HCT116 (cell line): Measurements from ENCODE around the gene CPZ. TPM values are rescaled to one million over a fixed set of nuclear protein-coding genes. Genes with fewer than 3 reads are reported as not detected.

Experiments used
- ATAC-seq: fragments of 200-7000 bp; cut with Tn5 transposase; 2 replicates; pipeline ENCODE4 v1.9.1; 2020; ENCODE audit warnings: mild to moderate bottlenecking, moderate library complexity
- BruUV-seq: library from RNA; stranded (reverse); fragments of 400-500 nt; replicated peaks from 2 replicates; lab custom pipeline; 2021; lab: Mats Ljungman, UMichigan
- CTCF ChIA-PET: fragments of 300-600 bp; sonication (Branson Sonifier 250); formaldehyde crosslinking; loops from one replicate; lab custom pipeline; 2021; ENCODE audit warnings: antibody characterized with exemption; lab: Charles Lee
- POLR2A ChIA-PET: fragments of 300-600, 350-600 bp; sonication (Branson Sonifier 250); formaldehyde crosslinking; loops from one replicate; lab custom pipeline; 2021; ENCODE audit warnings: antibody characterized with exemption; lab: Charles Lee
- RAD21 ChIA-PET, 2 experiments: fragments of 300-600 bp; sonication (Branson Sonifier 250); formaldehyde crosslinking; loops; one replicate each; lab custom pipeline; 2023; ENCODE audit warnings: low total read pairs in 2 of 2; ENCODE audit not compliant: uncharacterized antibody in 2 of 2, unreplicated experiment in 2 of 2, low non-redundant PET in 1 of 2; lab: Charles Lee
- DNase-seq: peaks from one replicate; pipeline ENCODE4 v3.0.0-alpha.2; 2010; ENCODE audit warnings: low read depth, low spot score
- H2AFZ ChIP-seq: fragments of 200-600 bp; shearing (Covaris generic), sonication (generic); 2 replicates; pipeline ENCODE4 v1.6.1; 2017; ENCODE audit warnings: low read depth, mixed run types, mixed read lengths, antibody characterized with exemption, low read length; ENCODE audit not compliant: poor library complexity, severe bottlenecking
- H3K27ac ChIP-seq: 2 replicates; pipeline ENCODE4 v1.5.1; 2012; ENCODE audit warnings: low read depth, low read length
- H3K27me3 ChIP-seq: fragments of 200-600 bp; sonication (generic); 2 replicates; pipeline ENCODE4 v1.6.1; 2016; ENCODE audit warnings: mixed run types, low read length, mixed read lengths; ENCODE audit not compliant: insufficient read depth
- H3K36me3 ChIP-seq, 2 experiments: fragments of 200-500 bp in 1 of 2; fragments of 200-600 bp in 1 of 2; sonication (Bioruptor generic) in 1 of 2; sonication (generic) in 1 of 2; 2 replicates each; pipeline versions ENCODE4 v1.5.1 to v1.6.1; 2014 to 2016; ENCODE audit warnings: low read length in 2 of 2, inconsistent platforms in 1 of 2, mixed read lengths in 1 of 2, mixed run types in 1 of 2; ENCODE audit not compliant: insufficient read depth in 2 of 2, control insufficient read depth in 1 of 2
- H3K4me1 ChIP-seq, 2 experiments: fragments of 200-600 bp in 1 of 2; sonication (generic) in 1 of 2; 2 replicates each; pipeline versions ENCODE4 v1.5.1 to v1.6.1; 2012 to 2017; ENCODE audit warnings: low read length in 2 of 2, inconsistent platforms in 1 of 2, mild to moderate bottlenecking in 1 of 2, mixed read lengths in 1 of 2, mixed run types in 1 of 2, moderate library complexity in 1 of 2; ENCODE audit not compliant: insufficient read depth in 2 of 2, control insufficient read depth in 1 of 2
- H3K4me2 ChIP-seq: fragments of 200-600 bp; sonication (generic); 2 replicates; pipeline ENCODE4 v1.6.1; 2017; ENCODE audit warnings: mixed run types, low read length, mixed read lengths
- H3K4me3 ChIP-seq, 2 experiments: fragments of 200-600 bp in 1 of 2; sonication (generic) in 1 of 2; replicated peaks in 1 of 2; 2 replicates each; pipeline ENCODE4 v1.5.1; 2011 to 2016; ENCODE audit warnings: low read length in 2 of 2, control low read depth in 1 of 2, low read depth in 1 of 2, mild to moderate bottlenecking in 1 of 2, mixed read lengths in 1 of 2, mixed run types in 1 of 2
- H3K79me2 ChIP-seq: fragments of 200-600 bp; sonication (generic); 2 replicates; pipeline ENCODE4 v1.6.1; 2017; ENCODE audit warnings: mild to moderate bottlenecking, mixed run types, low read length, moderate library complexity, mixed read lengths; ENCODE audit not compliant: insufficient read depth
- H3K9ac ChIP-seq: fragments of 200-600 bp; sonication (generic); 2 replicates; pipeline ENCODE4 v1.6.1; 2016; ENCODE audit warnings: low read length, mixed read lengths
- H3K9me2 ChIP-seq: fragments of 200-600 bp; sonication (generic), shearing (Covaris generic); 2 replicates; pipeline ENCODE4 v1.6.1; 2017; ENCODE audit warnings: mixed run types, mild to moderate bottlenecking, moderate library complexity; ENCODE audit not compliant: insufficient read depth
- H3K9me3 ChIP-seq, 2 experiments: fragments of 200-500 bp in 1 of 2; fragments of 200-600 bp in 1 of 2; sonication (Bioruptor generic) in 1 of 2; sonication (generic) in 1 of 2; 2 replicates each; pipeline ENCODE4 v1.6.1; 2014 to 2017; ENCODE audit warnings: low read length in 2 of 2, mixed read lengths in 2 of 2, inconsistent platforms in 1 of 2, low read depth in 1 of 2, mild to moderate bottlenecking in 1 of 2, mixed run types in 1 of 2, moderate library complexity in 1 of 2; ENCODE audit not compliant: control insufficient read depth in 1 of 2, insufficient read depth in 1 of 2
- H4K20me1 ChIP-seq: fragments of 200-600 bp; sonication (generic), shearing (Covaris generic); 2 replicates; pipeline ENCODE4 v1.6.1; 2017; ENCODE audit warnings: mixed run types, mild to moderate bottlenecking, moderate library complexity; ENCODE audit not compliant: insufficient read depth
- EZH2 ChIP-seq: fragments of 200-600 bp; sonication (generic); IDR thresholded peaks from 2 replicates; pipeline ENCODE4 v1.6.1; 2017; ENCODE audit warnings: antibody characterized with exemption, mixed run types
- RAD21 ChIP-seq: IDR thresholded peaks from 2 replicates; pipeline ENCODE4 v1.6.1; 2012; ENCODE audit warnings: low read depth, mild to moderate bottlenecking
- TCF7L2 ChIP-seq: IDR thresholded peaks from 2 replicates; pipeline ENCODE4 v1.7.0; 2011; ENCODE audit warnings: borderline replicate concordance, inconsistent platforms; ENCODE audit not compliant: insufficient read depth, insufficient read length; ENCODE audit errors: extremely low read depth
- ZFX ChIP-seq: fragments of 450-650 bp; IDR thresholded peaks from 2 replicates; pipeline ENCODE4 v1.6.1; 2017
- intact Hi-C: fragments of 100-400 bp; cut with micrococcal nuclease; formaldehyde crosslinking; loops from 2 replicates; pipeline ENCODE4 v1.10.0; 2022
- total RNA-seq: library from RNA; stranded (reverse); gene quantifications from one replicate; pipeline ENCODE4 v1.2.1, GENCODE V29; 2021; ENCODE audit not compliant: unreplicated experiment
- TF ChIP-seq, protein P1 (sequence below): IDR thresholded peaks from 2 replicates; pipeline ENCODE4 v1.6.1; 2012; ENCODE audit warnings: low read depth
- TF ChIP-seq, protein P2 (sequence below): IDR thresholded peaks from 2 replicates; pipeline ENCODE4 v1.6.1; 2012

Gene CPZ
- total RNA-seq, 1 experiment from 2014 or later = not detected

DNA sequence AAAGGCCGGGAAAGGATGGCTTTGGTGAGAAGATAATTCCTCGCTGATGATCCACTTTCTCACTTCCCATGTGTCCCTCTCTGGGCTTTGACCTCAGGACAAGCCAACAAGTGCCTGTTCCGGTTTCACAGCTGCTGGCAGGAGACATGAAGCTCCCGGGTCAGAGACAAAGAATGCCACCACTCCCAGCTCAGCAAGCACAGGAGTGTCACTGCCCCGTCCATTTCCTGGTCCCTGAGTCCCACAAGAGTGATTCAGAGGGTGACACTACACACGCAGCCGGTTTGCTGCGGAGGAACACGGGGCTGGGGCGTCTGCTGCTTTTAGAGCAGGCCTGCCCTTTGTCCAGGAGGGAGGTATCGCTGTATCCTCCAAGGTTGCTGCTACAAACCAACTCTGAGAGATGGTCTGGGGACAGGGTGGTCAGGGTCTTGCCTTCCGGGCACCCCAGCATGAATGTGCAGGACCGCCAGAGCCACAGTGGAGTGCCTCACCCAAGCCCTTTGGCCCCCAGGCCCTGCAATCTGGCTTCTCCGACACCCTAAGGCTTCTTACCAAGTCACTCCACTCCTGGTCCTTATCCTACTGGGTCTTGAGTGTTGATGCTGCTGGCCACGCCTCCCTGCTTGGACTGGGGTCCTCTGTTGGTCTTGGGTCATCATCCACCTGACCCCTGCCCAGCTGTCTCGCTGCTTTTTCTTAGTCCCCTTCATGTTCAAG is 49.5 kb downstream of the CPZ start:
- DNase-seq (no peak), ATAC-seq (no peak)
- H2AFZ ChIP-seq = no peak overlapping the region
- ChIA-PET CTCF (no interaction called here), POLR2A (no interaction called here), RAD21 (no interaction called here)
- H4K20me1 ChIP-seq = no peaks in the 10 kb centered on the region
- peaks cover 0 to 4% of the 10 kb centered on the region in 2 experiments; a peak in 1 of 4 replicates for H3K4me1 ChIP-seq
- TF ChIP-seq, protein P1, sequence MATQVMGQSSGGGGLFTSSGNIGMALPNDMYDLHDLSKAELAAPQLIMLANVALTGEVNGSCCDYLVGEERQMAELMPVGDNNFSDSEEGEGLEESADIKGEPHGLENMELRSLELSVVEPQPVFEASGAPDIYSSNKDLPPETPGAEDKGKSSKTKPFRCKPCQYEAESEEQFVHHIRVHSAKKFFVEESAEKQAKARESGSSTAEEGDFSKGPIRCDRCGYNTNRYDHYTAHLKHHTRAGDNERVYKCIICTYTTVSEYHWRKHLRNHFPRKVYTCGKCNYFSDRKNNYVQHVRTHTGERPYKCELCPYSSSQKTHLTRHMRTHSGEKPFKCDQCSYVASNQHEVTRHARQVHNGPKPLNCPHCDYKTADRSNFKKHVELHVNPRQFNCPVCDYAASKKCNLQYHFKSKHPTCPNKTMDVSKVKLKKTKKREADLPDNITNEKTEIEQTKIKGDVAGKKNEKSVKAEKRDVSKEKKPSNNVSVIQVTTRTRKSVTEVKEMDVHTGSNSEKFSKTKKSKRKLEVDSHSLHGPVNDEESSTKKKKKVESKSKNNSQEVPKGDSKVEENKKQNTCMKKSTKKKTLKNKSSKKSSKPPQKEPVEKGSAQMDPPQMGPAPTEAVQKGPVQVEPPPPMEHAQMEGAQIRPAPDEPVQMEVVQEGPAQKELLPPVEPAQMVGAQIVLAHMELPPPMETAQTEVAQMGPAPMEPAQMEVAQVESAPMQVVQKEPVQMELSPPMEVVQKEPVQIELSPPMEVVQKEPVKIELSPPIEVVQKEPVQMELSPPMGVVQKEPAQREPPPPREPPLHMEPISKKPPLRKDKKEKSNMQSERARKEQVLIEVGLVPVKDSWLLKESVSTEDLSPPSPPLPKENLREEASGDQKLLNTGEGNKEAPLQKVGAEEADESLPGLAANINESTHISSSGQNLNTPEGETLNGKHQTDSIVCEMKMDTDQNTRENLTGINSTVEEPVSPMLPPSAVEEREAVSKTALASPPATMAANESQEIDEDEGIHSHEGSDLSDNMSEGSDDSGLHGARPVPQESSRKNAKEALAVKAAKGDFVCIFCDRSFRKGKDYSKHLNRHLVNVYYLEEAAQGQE = no peak
- TF ChIP-seq EZH2 (no peak), RAD21 (no peak), TCF7L2 (no peak), ZFX (no peak)
- TF ChIP-seq, protein P2, sequence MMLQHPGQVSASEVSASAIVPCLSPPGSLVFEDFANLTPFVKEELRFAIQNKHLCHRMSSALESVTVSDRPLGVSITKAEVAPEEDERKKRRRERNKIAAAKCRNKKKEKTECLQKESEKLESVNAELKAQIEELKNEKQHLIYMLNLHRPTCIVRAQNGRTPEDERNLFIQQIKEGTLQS = no peak
- no peak overlapping the region for H3K4me3 ChIP-seq
- no peak overlapping the region for H3K4me2 ChIP-seq
- H3K27ac ChIP-seq = no peak overlapping the region
- no peaks in the 10 kb centered on the region for H3K36me3 ChIP-seq
- no TSS peak for BruUV-seq
- H3K79me2 ChIP-seq = no peaks in the 10 kb centered on the region
- no peaks in the 10 kb centered on the region for H3K9me2 ChIP-seq
- no peaks in the 10 kb centered on the region for H3K27me3 ChIP-seq
- H3K9me3 ChIP-seq = no peaks in the 10 kb centered on the region
- intact Hi-C loops = no loop called here
- no peak overlapping the region for H3K9ac ChIP-seq
